Vagina (tissue), 2 donors: ENCODE results near the gene MAST2. TPM values are rescaled to one million over a fixed set of nuclear protein-coding genes. Genes with fewer than 3 reads are reported as not detected.

Experiments
- DNase-seq, 2 donors: peaks; one replicate each; pipeline ENCODE4 v3.0.0-alpha.2; 2017; ENCODE audit errors: extremely low spot score in 2 of 2
- H3K27ac ChIP-seq: fragments of 200-600 bp; sonication (generic); one replicate; pipeline ENCODE4 v1.5.1; 2019
- H3K27me3 ChIP-seq: fragments of 200-600 bp; sonication (generic); one replicate; pipeline ENCODE4 v1.5.1; 2019
- H3K36me3 ChIP-seq, 2 donors: fragments of 200-600 bp; sonication (generic); one replicate each; pipeline ENCODE4 v1.5.1; 2017 to 2019
- H3K4me1 ChIP-seq: fragments of 200-600 bp; sonication (generic); one replicate; pipeline ENCODE4 v1.5.1; 2019
- H3K4me3 ChIP-seq, 2 donors: fragments of 200-600 bp; sonication (generic); 1 replicate in 1 of 2; 2 replicates in 1 of 2; pipeline ENCODE4 v1.5.1; 2016 to 2019
- H3K9me3 ChIP-seq: fragments of 200-600 bp; sonication (generic); one replicate; pipeline ENCODE4 v1.5.1; 2019
- POLR2A ChIP-seq, 2 donors: fragments of 450-650 bp; IDR thresholded peaks; one replicate each; pipeline ENCODE4 v1.6.1; 2017; ENCODE audit warnings: antibody characterized with exemption in 2 of 2, mild to moderate bottlenecking in 2 of 2, moderate library complexity in 2 of 2
- POLR2AphosphoS5 ChIP-seq, 2 donors: sonication (generic); formaldehyde crosslinking; IDR thresholded peaks; one replicate each; pipeline ENCODE4 v1.9.0; 2017; ENCODE audit warnings: antibody characterized with exemption in 2 of 2, mild to moderate bottlenecking in 2 of 2, low read depth in 1 of 2; ENCODE audit not compliant: insufficient read depth in 1 of 2
- intact Hi-C: fragments of 100-400 bp; cut with DNase I; formaldehyde crosslinking; loops from one replicate; pipeline ENCODE4 v1.15.1; 2023
- total RNA-seq: library from RNA; depleted of rRNA; stranded (reverse); fragments of >200 nt; gene quantifications from one replicate; pipeline ENCODE4 v1.2.3, GENCODE V29; 2016
- TF ChIP-seq, protein P1 (sequence below), 3 experiments: fragments of 450-650 bp in 2 of 3; fragments of 200-600 bp in 1 of 3; sonication (generic) in 1 of 3; IDR thresholded peaks; one replicate each; pipeline ENCODE4 v1.5.1; 2017 to 2019; ENCODE audit warnings: antibody characterized with exemption in 3 of 3, mild to moderate bottlenecking in 2 of 3, moderate library complexity in 2 of 3

Gene MAST2
- total RNA-seq, 1 donor from 2014 or later, result 28.2 TPM

DNA sequence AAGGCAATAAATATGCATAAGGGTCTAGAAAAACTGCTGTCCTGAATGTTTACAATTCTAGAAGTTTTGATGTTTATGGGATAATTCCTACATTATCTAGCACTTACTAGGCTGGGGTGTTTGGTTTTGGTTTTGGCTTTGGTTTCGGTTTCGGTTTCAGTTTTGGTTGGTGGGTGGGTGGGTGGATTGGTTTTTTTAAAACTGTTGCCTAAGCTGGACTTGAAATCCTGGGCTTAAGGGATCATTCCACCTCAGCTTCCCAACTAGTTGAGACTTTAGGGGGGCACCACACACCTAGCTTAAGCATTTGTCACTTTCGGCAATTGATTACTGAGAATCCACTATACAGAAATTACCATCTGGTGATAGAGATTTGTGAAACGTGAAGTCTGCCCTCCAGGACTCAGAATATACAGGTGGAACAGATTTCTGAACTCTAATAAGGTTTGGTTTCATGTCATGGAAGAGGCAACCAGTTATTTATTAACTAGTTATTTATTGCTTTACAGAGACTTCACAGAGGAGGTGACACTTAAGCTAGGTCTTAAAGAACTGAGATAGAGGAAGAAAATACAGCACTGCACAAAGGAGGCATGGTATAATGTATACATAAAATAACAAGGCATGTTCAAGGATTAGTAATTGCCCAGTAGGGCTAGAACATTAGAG is 259.4 kb downstream of the MAST2 start:
- DNase-seq, result no peak
- no peak for TF ChIP-seq POLR2A (IDR thresholded peaks at IDR 0.05)
- TF ChIP-seq POLR2AphosphoS5 (IDR thresholded peaks at IDR 0.05; ENCODE audit: insufficient read depth in 1 of 2, low read depth in 1 of 2), result no peak
- TF ChIP-seq, protein P1, sequence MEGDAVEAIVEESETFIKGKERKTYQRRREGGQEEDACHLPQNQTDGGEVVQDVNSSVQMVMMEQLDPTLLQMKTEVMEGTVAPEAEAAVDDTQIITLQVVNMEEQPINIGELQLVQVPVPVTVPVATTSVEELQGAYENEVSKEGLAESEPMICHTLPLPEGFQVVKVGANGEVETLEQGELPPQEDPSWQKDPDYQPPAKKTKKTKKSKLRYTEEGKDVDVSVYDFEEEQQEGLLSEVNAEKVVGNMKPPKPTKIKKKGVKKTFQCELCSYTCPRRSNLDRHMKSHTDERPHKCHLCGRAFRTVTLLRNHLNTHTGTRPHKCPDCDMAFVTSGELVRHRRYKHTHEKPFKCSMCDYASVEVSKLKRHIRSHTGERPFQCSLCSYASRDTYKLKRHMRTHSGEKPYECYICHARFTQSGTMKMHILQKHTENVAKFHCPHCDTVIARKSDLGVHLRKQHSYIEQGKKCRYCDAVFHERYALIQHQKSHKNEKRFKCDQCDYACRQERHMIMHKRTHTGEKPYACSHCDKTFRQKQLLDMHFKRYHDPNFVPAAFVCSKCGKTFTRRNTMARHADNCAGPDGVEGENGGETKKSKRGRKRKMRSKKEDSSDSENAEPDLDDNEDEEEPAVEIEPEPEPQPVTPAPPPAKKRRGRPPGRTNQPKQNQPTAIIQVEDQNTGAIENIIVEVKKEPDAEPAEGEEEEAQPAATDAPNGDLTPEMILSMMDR (IDR thresholded peaks at IDR 0.05), result no peak
- no peak overlapping the region for H3K4me3 ChIP-seq
- H3K36me3 ChIP-seq, result no peaks in the 10 kb centered on the region
- intact Hi-C loops, result no loop called here
- no peaks in the 10 kb centered on the region for H3K4me1 ChIP-seq
- H3K27ac ChIP-seq, result no peak overlapping the region
- H3K27me3 ChIP-seq, result no peaks in the 10 kb centered on the region
- no peaks in the 10 kb centered on the region for H3K9me3 ChIP-seq

DNA sequence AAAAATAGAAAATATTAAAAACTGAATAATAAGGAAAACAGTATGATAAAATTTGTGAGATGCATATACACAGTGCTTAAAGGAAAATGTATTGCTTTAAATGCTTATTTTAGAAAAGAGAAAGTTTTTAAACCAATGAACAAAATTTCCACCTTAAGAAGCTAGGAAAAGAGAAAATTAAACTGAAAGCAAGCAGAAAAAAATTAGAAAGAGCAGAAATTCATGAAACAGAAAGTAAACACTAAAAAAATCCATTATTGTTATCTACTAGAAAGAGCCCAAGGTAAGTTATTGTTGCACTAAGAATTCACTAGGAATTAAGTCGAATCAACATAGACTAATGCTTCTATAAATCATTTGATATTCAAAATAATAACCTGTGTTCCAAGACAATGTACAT is 261.3 kb downstream of the MAST2 start:
- H3K36me3 ChIP-seq, result no peaks in the 10 kb centered on the region

DNA sequence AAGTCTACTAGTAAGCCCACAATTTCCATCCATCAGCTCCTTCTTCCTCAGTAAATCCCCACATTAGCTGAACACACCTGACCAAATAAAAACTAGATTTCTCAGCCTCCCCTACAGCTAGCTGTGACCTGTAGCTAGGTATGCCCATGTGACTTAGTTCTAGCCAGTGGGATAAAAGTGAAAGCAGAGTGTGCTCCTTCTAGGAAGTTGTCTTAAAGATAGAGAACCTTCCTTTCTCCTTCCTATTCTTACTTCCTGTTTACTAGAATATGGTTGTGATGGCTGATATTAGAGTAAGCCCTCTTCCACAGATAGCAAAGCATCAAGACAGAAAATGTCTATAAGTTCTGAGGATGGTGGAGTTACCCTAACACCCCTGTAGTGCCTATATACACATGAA is 262.0 kb downstream of the MAST2 start:
- no peaks in the 10 kb centered on the region for H3K4me1 ChIP-seq
- no peaks in the 10 kb centered on the region for H3K36me3 ChIP-seq
- intact Hi-C loops, result no loop called here
- no peak overlapping the region for H3K4me3 ChIP-seq
- no peaks in the 10 kb centered on the region for H3K27me3 ChIP-seq
- H3K9me3 ChIP-seq, result no peaks in the 10 kb centered on the region
- DNase-seq, result no peak
- no peak overlapping the region for H3K27ac ChIP-seq
- no peak for TF ChIP-seq POLR2AphosphoS5 (IDR thresholded peaks at IDR 0.05; ENCODE audit: insufficient read depth in 1 of 2, low read depth in 1 of 2)
- TF ChIP-seq, protein P1 (IDR thresholded peaks at IDR 0.05), result no peak
- TF ChIP-seq POLR2A (IDR thresholded peaks at IDR 0.05), result no peak

More for the DNA sequence above, 261.3 kb downstream of the MAST2 start:
- Histone ChIP-seq H3K9me3 (no peaks in the 10 kb centered on the region), H3K27ac (no peak overlapping the region), H3K4me3 (no peak overlapping the region), H3K4me1 (no peaks in the 10 kb centered on the region), H3K27me3 (no peaks in the 10 kb centered on the region)
- DNase-seq, result no peak
- intact Hi-C loops, result no loop called here
- TF ChIP-seq, protein P1 (IDR thresholded peaks at IDR 0.05), result no peak
- TF ChIP-seq POLR2AphosphoS5 (IDR thresholded peaks at IDR 0.05; ENCODE audit: insufficient read depth in 1 of 2, low read depth in 1 of 2) (no peak), POLR2A (IDR thresholded peaks at IDR 0.05) (no peak)

DNA sequence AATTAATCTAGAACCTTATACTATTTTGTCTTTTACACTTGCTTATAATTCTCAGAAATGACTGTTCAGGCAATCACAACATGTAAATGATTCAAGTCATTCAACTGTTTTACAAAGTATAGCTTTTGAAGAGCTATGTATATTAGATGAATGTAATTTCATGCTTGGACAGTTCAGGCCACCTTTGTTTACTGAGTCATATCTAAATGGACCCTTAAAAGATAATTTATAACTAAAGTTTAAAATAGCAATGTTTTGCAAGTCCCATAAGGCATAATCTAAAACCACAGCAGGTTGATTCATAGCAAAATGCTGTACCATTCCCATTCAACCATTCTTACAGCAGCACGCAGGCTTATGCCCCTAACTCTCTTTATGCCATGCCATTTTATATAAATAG is 264.2 kb downstream of the MAST2 start:
- H3K27ac ChIP-seq, result no peak overlapping the region
- TF ChIP-seq POLR2A (IDR thresholded peaks at IDR 0.05) (no peak), POLR2AphosphoS5 (IDR thresholded peaks at IDR 0.05; ENCODE audit: insufficient read depth in 1 of 2, low read depth in 1 of 2) (no peak)
- TF ChIP-seq, protein P1 (IDR thresholded peaks at IDR 0.05), result no peak
- H3K27me3 ChIP-seq, result no peaks in the 10 kb centered on the region
- H3K4me1 ChIP-seq, result no peaks in the 10 kb centered on the region
- DNase-seq, result no peak
- H3K4me3 ChIP-seq, result no peak overlapping the region
- no peaks in the 10 kb centered on the region for H3K9me3 ChIP-seq
- H3K36me3 ChIP-seq, result no peaks in the 10 kb centered on the region
- intact Hi-C loops, result no loop called here

DNA sequence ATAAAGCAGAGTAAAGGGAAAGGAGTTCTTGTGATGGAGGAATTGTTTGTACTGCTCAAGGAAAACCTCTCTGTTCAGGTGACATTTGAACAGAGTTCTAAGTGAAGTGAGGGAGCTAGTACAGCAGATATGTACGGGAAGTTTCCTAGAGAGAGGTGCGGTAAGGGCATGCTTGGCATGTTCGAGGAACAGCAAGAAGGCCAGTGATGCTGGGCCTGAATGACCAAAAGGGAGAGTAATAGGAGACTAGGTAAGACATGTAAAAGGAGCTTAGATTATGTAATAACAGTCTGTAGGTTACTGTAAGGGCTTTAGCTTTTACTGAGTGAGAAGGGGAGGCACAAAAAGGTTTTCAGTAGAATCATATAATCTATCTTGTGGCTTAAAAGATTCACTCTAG is 265.1 kb downstream of the MAST2 start:
- Histone ChIP-seq H3K4me3 (no peak overlapping the region), H3K4me1 (no peaks in the 10 kb centered on the region), H3K27ac (no peak overlapping the region), H3K36me3 (no peaks in the 10 kb centered on the region), H3K27me3 (no peaks in the 10 kb centered on the region), H3K9me3 (no peaks in the 10 kb centered on the region)
- intact Hi-C loops, result no loop called here
- DNase-seq, result no peak
- TF ChIP-seq, protein P1 (IDR thresholded peaks at IDR 0.05), result no peak
- no peak for TF ChIP-seq POLR2AphosphoS5 (IDR thresholded peaks at IDR 0.05; ENCODE audit: insufficient read depth in 1 of 2, low read depth in 1 of 2)
- no peak for TF ChIP-seq POLR2A (IDR thresholded peaks at IDR 0.05)
